ENCODE data around the gene HIVEP2. TPM values are rescaled to one million over a fixed set of nuclear protein-coding genes. Genes with fewer than 3 reads are reported as not detected.

The HIVEP2 gene
- total RNA-seq, 1 experiment from 2014 or later = 8.2 TPM

DNA sequence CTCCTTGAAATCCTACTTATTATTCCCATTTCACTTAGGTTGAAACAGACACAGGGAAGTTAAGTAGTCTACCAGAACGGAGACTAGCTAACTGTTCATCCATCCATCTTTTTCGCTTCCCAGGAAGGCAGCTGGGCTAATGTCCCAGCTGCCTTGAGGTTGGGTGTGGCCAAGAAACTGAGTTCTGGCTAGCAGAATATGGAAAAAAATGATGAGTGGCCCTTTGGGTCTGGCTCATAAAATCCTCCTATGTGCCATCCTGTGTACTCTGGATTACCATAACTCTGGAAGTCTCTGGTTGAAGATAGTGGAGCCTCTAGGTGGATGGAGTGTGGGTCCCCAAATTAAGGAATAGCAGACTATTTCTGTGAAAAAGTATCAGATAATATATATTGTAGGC is 206.2 kb downstream of the HIVEP2 start:
- DNase-seq (ENCODE audit: low read depth) = no peak

DNA sequence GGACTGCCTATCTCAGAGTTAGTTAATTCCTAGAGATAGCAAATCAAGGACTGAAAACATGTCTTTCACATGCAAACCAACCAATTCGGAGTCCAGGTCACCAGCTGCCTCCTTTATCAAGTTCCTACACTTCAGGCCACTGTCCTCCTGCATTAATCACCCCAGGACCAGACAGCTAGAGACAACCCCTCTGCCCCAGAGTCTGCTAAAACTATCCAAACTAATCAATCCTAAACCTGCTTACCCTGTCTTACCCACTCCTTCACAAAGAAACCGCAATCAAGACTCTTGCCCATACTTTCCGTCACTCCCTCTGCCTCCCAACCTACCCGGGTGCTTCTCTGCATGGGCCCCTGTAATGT is 207.0 kb downstream of the HIVEP2 start:
- no peak for DNase-seq (ENCODE audit: low read depth)

DNA sequence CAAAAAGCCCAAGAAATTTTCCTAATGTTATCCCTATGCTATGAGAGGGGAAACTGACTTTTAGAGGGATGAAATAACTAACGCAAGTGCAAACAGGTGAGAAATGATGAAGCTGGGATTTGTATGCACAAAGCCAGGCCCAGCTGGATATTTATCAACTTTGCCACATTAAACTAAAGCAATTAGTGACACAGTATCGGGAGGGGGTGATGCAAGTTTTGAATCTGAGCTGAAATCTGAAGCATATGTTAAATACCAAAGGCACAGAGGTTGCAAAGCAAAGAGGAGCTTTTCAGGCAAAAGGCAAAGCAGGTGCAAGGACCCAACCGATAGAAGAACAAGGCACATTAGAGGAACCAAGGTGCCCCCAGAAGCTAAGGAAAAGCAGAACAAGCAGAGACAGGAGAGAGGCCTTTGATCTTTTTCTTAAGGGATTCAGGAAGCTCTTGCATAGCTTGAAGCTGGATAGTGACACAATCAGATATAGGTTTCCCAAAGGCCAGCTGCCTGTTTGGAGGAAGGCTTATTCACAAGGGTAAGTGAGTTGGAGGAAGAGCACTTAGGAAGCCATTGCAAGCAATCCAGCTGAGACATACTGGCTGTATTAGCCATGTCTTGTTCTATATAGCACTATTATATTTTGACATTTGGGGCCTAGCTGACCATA is 207.5 kb downstream of the HIVEP2 start:
- DNase-seq (ENCODE audit: low read depth) = no peak

DNA sequence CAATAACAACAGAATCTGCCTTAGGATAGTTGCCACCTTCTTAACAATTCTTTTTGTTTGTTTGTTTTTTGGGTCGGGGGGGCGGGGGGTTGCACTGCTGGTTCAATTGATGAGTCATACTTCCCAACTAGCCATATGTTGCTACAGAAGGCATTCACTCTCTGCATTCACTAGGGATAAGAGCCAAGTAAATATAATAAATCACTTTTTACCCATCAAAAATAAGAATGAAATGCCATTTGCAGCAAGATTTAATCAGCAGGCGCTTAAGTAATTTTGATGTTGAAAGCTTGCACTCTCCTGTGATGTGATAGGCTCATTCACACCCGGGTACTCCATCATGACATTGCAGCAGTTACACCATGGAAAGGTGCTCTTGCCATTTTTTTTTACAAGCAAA is 209.8 kb downstream of the HIVEP2 start:
- DNase-seq (ENCODE audit: low read depth) = no peak

DNA sequence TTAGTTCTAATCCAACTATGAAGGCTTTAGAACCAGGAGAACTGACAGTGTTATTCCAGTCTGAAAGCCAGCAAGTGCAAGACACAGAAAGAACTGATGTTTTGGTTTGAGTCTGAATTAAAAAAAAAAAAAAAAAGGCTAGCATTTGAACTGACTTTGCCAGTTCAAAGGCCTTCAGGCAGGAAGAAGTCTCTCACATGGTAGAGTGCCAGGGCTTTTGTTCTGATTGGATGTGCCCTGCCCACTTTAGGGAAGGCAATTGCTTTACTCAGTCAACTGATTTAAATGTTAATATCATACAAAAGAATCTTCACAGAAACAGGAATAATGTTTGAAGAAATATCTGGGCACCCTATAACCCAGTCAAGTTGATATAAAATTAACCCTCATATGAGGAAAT is 212.2 kb downstream of the HIVEP2 start:
- DNase-seq (ENCODE audit: low read depth) = no peak

DNA sequence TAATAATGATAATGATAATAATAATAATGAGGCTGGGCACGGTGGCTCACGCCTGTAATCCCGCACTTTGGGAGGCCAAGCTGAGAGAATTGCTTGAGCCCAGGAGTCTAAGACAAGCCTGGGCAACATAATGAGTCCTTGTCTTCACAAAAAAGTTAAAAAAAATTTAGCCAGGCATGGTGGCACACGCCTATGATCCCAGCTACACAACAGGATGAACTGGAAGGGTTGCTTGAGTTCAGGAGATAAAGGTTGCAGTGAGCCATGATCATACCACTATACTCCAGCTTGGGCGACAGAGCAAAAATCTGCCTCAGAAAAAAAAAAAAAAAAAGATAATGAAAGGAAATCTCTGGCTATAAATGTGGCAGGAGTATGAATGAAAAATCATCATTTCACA is 213.4 kb downstream of the HIVEP2 start:
- DNase-seq (ENCODE audit: low read depth) = no peak

DNA sequence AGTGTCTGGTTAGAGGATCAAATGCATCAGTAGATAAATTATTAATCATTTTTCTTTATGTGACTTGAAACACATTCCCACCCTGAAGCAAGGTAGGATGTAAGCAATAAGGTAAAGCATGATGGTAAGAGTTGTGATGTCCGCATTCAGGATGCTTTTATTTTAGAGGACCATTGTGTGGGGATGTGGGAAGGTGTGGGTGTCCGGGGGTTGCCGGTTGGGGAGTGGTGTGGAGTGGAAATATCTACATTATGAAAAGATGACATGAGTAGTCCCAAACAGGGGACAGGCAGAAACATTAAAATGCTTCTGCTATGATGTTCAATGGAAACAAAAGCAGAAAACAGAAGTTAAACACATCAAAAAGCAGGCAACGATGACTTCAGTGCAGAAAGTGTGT is 215.4 kb downstream of the HIVEP2 start:
- DNase-seq (ENCODE audit: low read depth) = no peak

DNA sequence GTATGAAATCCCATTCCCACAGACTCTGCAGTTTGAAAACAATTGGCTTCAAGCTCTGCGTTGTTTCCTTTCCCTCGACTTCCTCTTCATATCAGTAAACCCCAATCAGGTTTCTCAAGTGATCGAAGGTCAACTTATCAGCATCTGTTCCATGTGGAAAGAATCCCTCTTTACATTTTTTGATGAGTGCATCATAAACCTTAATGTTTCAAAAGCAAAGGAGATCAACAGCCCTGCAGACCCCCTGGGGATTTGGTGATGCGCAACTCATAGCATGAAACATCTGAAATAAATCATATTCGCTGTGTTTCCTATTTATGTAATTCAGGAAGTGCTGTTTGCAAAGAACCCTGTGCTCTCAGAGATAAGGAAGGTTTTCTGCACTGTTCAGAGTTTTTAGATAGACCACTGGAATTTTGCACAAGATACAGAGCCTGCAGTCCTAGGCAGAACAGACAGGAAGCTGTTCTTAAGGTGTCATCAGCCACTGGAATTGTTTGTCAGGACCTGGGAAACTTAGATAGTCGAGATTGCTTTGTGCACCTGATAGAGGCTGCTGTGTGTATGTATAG is 216.0 kb downstream of the HIVEP2 start:
- DNase-seq (ENCODE audit: low read depth) = peak; percentile 11

DNA sequence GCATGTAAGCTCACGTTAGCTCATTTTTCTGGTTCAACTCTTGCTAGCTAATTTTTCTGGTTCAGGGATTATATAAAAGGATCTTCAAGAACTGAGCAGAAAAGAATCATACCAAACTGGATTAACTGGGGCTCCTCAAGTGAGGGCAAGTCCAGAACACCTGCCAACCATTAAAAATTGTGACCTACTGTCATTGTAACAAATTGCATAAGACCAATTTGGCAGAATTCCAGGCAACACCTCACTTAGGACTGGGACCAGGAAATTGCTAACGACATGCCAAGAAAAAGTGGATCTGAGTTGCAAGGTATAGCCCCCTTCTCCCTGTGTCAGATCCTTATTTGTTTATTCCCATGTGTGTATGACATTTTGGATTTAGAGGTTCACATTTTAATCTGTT is 216.6 kb downstream of the HIVEP2 start:
- DNase-seq (ENCODE audit: low read depth) = peak; percentile 11

DNA sequence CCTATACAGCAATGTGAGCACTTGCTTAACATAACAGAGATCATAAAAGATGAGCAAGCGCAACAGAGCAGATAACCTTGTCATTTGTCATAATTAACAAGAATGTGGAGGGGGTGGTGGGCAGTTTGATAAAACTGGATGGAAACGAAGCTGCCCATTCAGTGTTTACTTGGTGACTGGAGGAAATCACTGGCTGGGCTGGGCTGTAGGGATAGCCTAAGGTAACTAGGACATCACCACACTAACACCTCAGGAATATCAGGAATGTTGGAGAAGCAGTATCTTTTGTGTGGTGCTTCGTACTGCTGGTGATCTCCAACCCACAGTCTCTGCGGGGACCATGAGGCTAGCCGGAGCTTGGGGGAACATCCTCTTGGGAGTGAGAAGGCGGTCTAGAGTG is 218.4 kb downstream of the HIVEP2 start:
- DNase-seq (ENCODE audit: low read depth) = no peak

DNA sequence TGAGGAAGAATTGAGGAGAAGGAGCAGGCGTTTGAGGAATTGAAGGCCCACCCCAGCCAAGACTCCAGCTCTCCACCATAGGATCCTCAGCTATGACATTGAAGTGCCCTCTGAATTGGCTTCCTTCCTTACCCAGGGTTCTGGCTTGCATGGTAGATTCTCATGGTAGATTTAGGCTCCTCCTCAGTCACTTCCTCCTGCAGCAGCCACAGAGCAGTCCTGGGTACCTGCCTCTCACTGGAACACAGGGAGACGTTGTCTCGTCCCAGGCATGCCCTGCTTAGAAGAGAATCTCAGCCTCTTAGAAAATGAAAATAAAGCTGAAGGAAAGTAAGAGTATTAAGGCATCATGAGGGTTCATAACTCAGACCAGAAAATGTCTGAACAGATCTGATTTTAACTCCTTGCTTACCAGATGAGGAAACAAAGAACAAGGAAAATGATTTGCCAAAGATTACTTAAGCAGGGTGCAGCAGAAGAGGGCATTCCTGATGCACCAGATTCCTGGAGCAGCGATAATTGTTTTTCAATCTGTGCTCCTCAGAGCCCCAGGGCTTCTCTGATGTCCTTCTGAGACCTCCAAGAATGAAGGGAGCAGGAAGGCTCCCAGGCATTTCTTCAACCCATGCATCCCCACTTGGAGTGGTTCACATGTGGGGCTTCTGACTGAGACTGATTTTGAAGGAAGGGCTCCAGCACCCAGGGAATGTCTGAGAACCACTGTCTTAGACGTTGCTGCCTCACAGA is 219.8 kb downstream of the HIVEP2 start:
- no peak for DNase-seq (ENCODE audit: low read depth)

DNA sequence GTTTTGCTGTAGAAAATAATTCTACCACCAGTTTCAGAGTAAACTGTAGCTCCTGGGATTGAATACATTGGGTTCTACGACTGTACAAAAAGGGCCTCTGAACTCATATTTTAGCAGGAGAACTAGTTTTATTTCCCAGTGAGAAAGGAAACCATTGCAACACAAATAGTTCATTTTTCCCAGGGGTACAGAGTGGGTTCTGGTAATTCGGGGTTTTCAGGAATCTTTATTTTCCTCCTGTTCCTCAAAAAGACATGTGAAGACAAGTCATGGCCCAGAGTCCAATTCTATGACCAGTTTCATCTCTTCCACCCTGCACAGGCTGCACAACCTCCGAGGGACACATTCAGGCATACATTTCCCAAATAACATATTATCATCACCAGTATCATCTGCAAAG is 222.1 kb downstream of the HIVEP2 start:
- DNase-seq (ENCODE audit: low read depth) = no peak

DNA sequence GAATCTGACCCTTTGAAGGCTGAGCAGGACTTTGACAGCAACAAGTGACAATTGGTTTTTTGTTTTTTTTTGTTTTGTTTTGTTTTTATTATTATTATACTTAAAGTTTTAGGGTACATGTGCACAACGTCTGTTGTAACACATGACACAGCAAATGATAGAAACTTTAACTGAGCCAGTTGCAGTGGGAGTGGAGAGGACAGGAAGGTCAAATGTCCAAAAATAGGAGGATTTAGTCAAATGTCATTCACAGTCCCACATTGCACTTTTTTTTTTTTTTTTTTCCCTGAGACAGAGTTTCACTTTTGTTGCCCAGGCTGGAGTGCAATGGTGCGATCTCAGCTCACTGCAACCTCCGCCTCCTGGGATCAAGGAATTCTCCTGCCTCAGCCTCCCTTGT is 223.0 kb downstream of the HIVEP2 start:
- no peak for DNase-seq (ENCODE audit: low read depth)

DNA sequence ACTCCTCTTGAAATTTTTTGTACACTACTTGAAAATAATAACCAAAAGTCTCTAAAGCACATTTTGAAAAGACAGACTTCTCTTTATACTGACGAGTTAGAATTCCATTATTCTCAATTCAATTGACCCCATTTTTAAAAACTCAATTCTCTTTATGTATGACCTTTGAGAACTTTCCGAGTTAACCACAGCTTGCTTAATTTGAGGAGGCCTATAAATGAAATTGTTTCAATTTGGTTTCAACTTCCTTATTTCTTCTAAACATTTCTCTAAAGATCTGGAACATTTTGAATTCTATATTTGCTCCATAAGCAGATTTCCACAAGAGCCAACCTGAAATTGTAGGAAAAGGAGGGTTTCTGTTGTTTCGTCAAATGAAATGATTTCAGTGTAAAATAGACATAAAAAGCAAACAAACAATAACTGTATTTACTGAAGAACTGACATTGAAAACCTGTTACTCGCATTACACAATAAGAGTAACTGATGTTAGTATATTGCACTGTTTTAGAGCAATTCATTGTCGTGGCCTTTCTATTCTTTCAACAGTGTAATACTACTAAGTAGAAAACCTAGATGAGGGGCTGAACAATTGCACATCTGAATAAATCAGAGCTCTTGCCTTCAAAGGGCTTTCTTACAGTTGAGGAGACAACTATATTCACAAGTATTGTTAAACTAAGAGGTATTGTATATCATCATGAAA is 223.6 kb downstream of the HIVEP2 start:
- no peak for DNase-seq (ENCODE audit: low read depth)

DNA sequence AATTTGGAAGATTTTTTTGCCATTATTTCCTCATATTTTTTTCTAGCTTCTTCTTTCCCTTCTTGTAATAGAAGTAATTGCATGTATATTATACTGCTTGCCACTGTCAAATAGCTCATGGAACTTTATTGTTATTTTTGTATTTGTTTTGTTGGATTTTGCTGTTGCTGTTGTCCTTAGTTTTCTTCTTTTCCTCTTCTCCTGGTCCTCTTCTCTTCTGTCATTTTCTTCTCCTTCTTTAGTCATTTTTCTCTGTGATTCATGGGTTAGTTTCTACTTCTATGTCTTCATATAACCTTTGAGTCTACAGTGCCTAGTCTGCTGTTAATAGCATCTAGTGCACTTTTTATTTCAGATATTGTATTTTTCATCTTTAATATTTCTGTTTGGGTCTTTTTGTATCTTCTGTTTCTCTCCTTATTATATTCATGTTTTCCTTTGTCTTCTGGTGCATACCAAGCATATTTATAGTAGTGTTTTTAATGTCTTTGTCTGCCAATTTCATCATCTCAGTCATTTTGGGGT is 226.2 kb downstream of the HIVEP2 start:
- no peak for DNase-seq (ENCODE audit: low read depth)

DNA sequence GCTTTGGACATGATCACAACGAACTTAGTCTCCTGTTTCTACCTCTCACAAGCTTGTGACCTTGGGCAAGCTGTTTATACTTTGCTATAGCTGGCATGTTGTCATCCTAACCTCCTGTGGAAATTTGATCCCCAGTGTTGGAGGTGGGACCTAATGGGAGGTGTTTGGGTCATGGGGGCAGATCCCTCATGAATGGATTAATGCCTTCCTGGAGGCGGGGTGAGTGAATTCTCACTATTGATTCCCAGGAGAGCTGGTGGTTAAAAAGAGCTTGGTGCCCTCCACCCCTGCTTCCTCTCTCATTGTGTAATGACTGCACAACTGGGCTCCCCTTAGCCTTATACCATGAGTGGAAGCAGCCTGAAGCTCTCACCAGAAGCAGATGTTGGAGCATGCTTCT is 228.9 kb downstream of the HIVEP2 start:
- DNase-seq (ENCODE audit: low read depth) = peak; percentile 6

DNA sequence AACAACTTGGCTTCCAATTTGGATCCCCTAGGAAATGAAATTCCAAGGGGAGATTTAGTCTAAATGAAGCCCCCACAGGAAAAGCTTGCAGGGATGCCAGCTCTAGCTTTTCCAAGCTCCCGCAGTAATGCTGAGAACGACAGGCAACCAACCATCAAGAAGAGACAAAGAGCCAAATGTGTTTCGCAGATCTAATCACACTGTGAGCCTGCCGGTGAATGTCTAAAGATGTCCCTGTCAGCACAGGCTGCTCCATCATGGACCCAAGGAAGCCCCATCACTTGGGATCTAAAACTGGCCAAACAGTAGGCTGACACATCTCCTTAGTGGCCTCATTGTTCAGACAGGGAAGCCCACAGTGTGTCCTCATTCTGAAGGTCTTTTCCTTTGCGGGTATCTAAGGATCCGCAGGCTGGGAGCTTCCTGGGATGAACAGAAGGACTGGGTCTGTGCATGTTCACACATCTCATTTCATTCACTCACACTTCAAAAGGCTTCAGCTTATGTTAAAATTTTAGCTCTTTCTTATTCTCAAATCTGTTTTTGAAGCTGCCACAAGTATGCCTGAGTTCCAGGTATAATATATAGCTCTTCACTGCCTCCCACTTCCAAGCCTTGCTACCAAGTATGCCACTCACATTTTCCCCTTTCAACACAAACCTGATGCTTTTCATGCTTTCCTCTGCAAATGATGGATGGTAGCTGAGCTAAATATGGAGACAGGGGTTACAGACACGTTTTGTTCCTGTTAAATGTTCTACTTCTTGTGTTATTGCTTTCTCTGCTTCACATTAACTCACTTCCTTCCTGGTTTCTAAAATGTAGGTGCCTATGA is 229.8 kb downstream of the HIVEP2 start:
- no peak for DNase-seq (ENCODE audit: low read depth)

DNA sequence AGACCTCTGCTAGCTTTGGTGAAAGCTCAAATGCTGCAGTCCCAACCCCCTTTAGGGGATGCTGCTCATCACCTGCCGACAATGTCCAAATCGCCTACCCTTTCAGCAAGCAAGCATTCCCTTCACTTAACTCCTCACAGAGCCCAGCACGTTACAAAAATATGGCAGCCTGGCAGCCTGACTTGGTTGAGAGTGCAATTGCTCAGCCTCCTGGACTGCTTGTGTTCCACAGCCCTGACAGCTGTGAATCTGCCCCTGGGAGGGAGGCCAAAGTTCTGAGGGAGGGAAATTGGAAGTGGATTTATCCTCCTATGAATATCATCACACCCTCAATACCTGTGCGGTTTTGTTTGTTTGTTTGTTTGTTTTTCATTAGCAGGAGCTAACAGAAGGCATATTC is 231.0 kb downstream of the HIVEP2 start:
- DNase-seq (ENCODE audit: low read depth) = no peak

DNA sequence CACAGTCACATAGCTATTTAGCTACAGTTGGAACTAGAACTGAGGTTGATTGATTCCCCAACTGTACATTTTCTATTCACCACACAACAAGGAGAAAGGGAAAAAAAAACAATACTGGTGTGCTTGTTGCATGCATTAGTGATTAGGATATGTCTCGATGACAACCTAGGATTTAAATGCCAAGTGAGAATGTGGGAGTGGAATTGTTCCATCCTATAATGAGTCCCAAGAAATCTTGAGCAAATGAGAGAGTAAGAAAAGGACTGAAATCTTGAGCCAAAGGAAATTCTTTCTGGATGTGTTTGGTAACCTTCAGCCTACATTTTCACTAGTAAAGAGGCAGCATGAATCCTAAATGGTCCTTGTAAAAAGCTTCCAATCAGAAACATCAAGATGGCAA is 232.7 kb downstream of the HIVEP2 start:
- DNase-seq (ENCODE audit: low read depth) = no peak

DNA sequence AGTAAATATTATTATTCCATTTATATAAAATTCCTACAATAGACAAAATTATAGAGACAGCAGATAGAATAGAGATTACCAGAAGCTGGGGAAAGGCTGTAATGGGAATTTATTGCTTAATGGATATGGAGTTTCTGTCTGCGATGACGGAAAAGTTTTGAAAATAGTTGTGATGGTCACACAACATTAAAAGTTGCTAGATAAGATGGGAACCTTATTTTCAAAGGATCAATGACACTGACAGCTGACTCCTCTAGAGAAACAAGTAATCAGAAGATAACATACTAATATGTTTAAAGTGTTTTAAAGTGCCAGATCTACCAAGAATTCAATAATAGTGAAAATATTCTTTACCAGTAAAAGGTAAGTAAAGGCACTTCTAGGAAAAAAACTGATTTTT is 236.3 kb downstream of the HIVEP2 start:
- no peak for DNase-seq (ENCODE audit: low read depth)

DNA sequence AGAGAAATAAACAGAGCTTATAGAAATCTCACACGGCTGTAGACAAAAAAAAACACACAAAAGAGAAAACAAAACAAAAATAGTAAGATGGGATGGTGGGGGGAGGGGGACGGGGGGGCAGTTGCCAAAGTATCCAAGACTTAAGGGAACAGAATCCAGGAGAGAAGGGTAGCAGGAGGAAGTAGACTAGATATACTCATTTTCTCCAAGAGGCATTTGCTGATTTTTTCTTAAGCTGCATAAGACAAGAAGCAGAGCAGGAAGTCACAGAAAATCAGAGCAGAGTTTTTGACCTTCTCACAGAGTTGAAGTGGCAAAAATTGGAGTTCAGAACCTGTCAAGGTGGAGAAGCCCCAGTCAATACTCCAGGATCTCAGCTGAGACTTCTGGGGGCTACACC is 237.7 kb downstream of the HIVEP2 start:
- no peak for DNase-seq (ENCODE audit: low read depth)

DNA sequence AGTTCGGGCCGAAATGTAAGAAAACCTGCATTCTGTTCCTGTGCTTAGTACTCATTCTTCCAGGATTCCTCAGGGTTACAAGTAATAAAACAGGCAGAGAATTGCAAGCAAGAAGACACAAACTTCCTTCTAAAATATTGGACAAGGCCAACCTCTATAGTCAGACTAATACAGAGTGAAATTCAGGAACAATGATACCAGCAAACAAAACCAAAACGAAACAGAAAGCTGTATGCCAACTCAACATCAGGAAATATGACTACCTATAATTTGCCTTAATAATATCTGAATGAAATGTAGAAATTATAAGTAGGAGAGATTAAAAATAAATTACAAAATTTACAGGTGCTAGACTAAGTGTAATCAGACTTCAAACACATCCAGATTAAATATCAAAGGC is 238.8 kb downstream of the HIVEP2 start:
- no peak for DNase-seq (ENCODE audit: low read depth)

All from Daoy (cell line).